OCI-LY7 (cell line): ENCODE measurements around the gene TCP10L. TPM values are rescaled to one million over a fixed set of nuclear protein-coding genes. Genes with fewer than 3 reads are reported as not detected.

Source experiments
- BruUV-seq: library from RNA; stranded (reverse); fragments of 400-500 nt; replicated peaks from 2 replicates; lab custom pipeline; 2021; lab: Mats Ljungman, UMichigan
- CTCF ChIA-PET: fragments of 300-600 bp; sonication (Branson Sonifier 250); formaldehyde crosslinking; loops from one replicate; lab custom pipeline; 2022; ENCODE audit warnings: antibody characterized with exemption; ENCODE audit not compliant: unreplicated experiment; lab: Charles Lee
- POLR2A ChIA-PET: fragments of 300-600 bp; sonication (Branson Sonifier 250); formaldehyde crosslinking; loops from one replicate; lab custom pipeline; 2022; ENCODE audit warnings: antibody characterized with exemption; lab: Charles Lee
- DNase-seq: peaks from one replicate; pipeline ENCODE4 v3.0.0-alpha.2; 2015; ENCODE audit warnings: low spot score
- H2AFZ ChIP-seq: fragments of 200-600 bp; sonication (generic), shearing (Covaris generic); 2 replicates; pipeline ENCODE4 v1.6.1; 2014; ENCODE audit warnings: mild to moderate bottlenecking, antibody characterized with exemption, low read length, moderate library complexity
- H3K27ac ChIP-seq: fragments of 200-600 bp; sonication (generic); 2 replicates; pipeline ENCODE4 v1.5.1; 2014; ENCODE audit warnings: mixed run types, low read depth, mild to moderate bottlenecking, moderate library complexity, low read length, inconsistent platforms; ENCODE audit not compliant: poor library complexity, severe bottlenecking
- H3K36me3 ChIP-seq: fragments of 200-600 bp; sonication (generic); 2 replicates; pipeline ENCODE4 v1.6.1; 2014; ENCODE audit warnings: mild to moderate bottlenecking, antibody characterized with exemption, low read length, moderate library complexity, mixed read lengths; ENCODE audit not compliant: insufficient read depth
- H3K4me1 ChIP-seq: fragments of 200-600 bp; sonication (generic); 2 replicates; pipeline ENCODE4 v1.5.1; 2014; ENCODE audit warnings: mild to moderate bottlenecking, low read length; ENCODE audit not compliant: insufficient read depth, poor library complexity, severe bottlenecking
- H3K4me2 ChIP-seq: fragments of 200-600 bp; sonication (generic); 2 replicates; pipeline ENCODE4 v1.6.1; 2014; ENCODE audit warnings: mild to moderate bottlenecking, low read length
- H3K4me3 ChIP-seq: fragments of 200-600 bp; sonication (generic); 2 replicates; pipeline ENCODE4 v1.5.1; 2014; ENCODE audit warnings: mild to moderate bottlenecking, low read depth, low read length; ENCODE audit not compliant: poor library complexity, severe bottlenecking
- H3K79me2 ChIP-seq: fragments of 200-600 bp; sonication (generic); 2 replicates; pipeline ENCODE4 v1.6.1; 2016; ENCODE audit warnings: low read depth, mild to moderate bottlenecking, low read length, moderate library complexity, mixed read lengths; ENCODE audit not compliant: insufficient read depth
- H3K9me2 ChIP-seq: fragments of 200-600 bp; sonication (generic); 2 replicates; pipeline ENCODE4 v1.6.1; 2016; ENCODE audit warnings: mild to moderate bottlenecking, low read length, mixed read lengths; ENCODE audit not compliant: insufficient read depth
- H3K9me3 ChIP-seq: fragments of 200-600 bp; sonication (generic); 2 replicates; pipeline ENCODE4 v1.6.1; 2014; ENCODE audit warnings: mild to moderate bottlenecking, mixed run types, low read length, mixed read lengths
- H4K20me1 ChIP-seq: fragments of 200-600 bp; sonication (generic); 2 replicates; pipeline ENCODE4 v1.6.1; 2014; ENCODE audit warnings: mild to moderate bottlenecking, antibody characterized with exemption, low read length, moderate library complexity, mixed read lengths; ENCODE audit not compliant: insufficient read depth
- EZH2phosphoT487 ChIP-seq: fragments of 200-600 bp; sonication (generic); IDR thresholded peaks from 2 replicates; pipeline ENCODE4 v1.6.1; 2018; ENCODE audit warnings: low read depth, borderline replicate concordance, mild to moderate bottlenecking, mixed run types, antibody characterized with exemption, low read length, moderate library complexity, mixed read lengths
- intact Hi-C: fragments of 100-400 bp; cut with micrococcal nuclease; formaldehyde crosslinking; loops from one replicate; pipeline ENCODE4 v1.10.0; 2022; ENCODE audit not compliant: unreplicated experiment
- total RNA-seq, 2 experiments: library from RNA; depleted of rRNA in 1 of 2; stranded (reverse); fragments of >200 nt in 1 of 2; shearing (Covaris generic) in 1 of 2; gene quantifications; 2 replicates each; pipeline ENCODE4 v1.2.3, GENCODE V29; 2014 to 2022
- TF ChIP-seq, protein P1 (sequence below): fragments of 200-600 bp; sonication (generic); conservative IDR thresholded peaks from 2 replicates; pipeline ENCODE4 v1.5.1; 2014; ENCODE audit warnings: mild to moderate bottlenecking, antibody characterized with exemption, low read length, moderate library complexity, mixed read lengths

TCP10L gene
- total RNA-seq, 2 experiments from 2014 or later: 0.63 to 3.9 TPM

DNA sequence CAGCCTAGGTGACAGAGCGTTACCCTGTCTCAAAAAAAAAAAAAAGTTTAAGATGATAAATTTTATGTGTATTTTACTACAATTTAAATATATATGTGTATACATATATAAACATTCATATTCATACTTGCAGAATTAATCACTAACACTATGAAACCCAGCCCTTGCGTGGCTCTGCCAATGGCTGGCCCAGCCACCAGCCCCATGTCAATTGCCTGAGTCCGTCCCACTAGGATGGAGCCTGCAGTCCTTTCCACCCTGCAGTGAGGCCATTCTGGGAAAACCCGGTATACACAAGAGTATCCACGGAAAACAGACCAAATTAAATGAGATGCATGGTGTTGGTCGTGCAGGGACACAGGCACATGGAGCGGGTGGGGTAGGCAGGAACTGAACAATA is 49.7 kb downstream of the TCP10L start:
- H3K4me1 ChIP-seq: no peaks in the 10 kb centered on the region
- no TSS peak for BruUV-seq
- TF ChIP-seq, protein P1, sequence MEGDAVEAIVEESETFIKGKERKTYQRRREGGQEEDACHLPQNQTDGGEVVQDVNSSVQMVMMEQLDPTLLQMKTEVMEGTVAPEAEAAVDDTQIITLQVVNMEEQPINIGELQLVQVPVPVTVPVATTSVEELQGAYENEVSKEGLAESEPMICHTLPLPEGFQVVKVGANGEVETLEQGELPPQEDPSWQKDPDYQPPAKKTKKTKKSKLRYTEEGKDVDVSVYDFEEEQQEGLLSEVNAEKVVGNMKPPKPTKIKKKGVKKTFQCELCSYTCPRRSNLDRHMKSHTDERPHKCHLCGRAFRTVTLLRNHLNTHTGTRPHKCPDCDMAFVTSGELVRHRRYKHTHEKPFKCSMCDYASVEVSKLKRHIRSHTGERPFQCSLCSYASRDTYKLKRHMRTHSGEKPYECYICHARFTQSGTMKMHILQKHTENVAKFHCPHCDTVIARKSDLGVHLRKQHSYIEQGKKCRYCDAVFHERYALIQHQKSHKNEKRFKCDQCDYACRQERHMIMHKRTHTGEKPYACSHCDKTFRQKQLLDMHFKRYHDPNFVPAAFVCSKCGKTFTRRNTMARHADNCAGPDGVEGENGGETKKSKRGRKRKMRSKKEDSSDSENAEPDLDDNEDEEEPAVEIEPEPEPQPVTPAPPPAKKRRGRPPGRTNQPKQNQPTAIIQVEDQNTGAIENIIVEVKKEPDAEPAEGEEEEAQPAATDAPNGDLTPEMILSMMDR: no peak
- TF ChIP-seq EZH2phosphoT487: no peak
- no peak overlapping the region for H3K4me2 ChIP-seq
- intact Hi-C loops: no loop called here
- DNase-seq: no peak
- H3K4me3 ChIP-seq: no peak overlapping the region
- ChIA-PET POLR2A (no interaction called here), CTCF (no interaction called here)
- no peak overlapping the region for H3K27ac ChIP-seq
- no peaks in the 10 kb centered on the region for H3K9me3 ChIP-seq
- H3K9me2 ChIP-seq: no peaks in the 10 kb centered on the region
- H2AFZ ChIP-seq: no peak overlapping the region
- H3K79me2 ChIP-seq: no peaks in the 10 kb centered on the region
- H4K20me1 ChIP-seq: no peaks in the 10 kb centered on the region
- no peaks in the 10 kb centered on the region for H3K36me3 ChIP-seq

DNA sequence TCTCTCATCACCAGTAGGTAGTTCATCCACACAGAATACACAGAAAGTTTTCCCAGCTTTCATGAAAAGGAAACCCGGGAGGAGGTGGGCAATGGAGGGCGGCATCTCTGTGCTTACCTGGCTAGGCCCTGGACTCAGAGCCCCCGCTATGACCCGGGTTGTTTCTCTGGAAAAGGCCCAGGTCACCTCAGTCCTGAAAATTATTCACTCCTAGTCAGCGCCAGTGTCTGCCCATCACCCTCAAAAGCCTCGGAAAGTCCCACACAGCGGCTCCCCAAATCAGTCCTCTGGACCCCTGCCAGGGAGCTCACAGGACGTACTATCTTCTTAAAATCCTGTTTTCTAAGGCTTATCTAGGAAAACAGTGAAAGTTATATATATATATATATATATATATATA is 51.2 kb downstream of the TCP10L start:
- no TSS peak for BruUV-seq
- intact Hi-C loops: no loop called here
- DNase-seq: no peak
- no peaks in the 10 kb centered on the region for H3K79me2 ChIP-seq
- H3K9me3 ChIP-seq: no peaks in the 10 kb centered on the region
- no peaks in the 10 kb centered on the region for H3K4me1 ChIP-seq
- H4K20me1 ChIP-seq: no peaks in the 10 kb centered on the region
- H2AFZ ChIP-seq: no peak overlapping the region
- H3K4me2 ChIP-seq: no peak overlapping the region
- no peak overlapping the region for H3K4me3 ChIP-seq
- no peaks in the 10 kb centered on the region for H3K9me2 ChIP-seq
- no peaks in the 10 kb centered on the region for H3K36me3 ChIP-seq
- TF ChIP-seq EZH2phosphoT487: no peak
- TF ChIP-seq, protein P1: no peak
- ChIA-PET CTCF (no interaction called here), POLR2A (no interaction called here)
- H3K27ac ChIP-seq: no peak overlapping the region

DNA sequence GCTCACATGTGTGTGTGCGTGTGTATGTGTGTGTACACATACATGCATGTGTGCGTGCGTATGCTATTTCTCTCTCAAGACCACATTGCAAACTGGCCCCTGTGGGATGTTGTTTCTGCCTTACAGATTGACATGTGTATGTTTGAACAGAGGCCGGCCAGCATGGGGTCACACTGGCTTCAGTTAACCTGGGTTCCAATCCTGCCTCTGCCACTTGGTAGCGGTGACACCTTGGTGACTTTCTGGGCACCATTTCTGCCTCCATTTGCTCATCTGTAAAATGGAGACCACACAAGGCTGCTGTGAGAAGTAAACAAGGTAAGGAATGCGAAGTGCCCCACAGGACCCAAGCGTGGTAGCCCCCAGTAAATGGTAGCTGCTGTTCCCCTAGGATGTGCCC is 51.7 kb downstream of the TCP10L start:
- Histone ChIP-seq H3K4me1 (no peaks in the 10 kb centered on the region), H3K4me3 (no peak overlapping the region), H3K9me2 (no peaks in the 10 kb centered on the region), H3K9me3 (no peaks in the 10 kb centered on the region), H3K79me2 (no peaks in the 10 kb centered on the region), H2AFZ (no peak overlapping the region), H4K20me1 (no peaks in the 10 kb centered on the region), H3K4me2 (no peak overlapping the region), H3K36me3 (no peaks in the 10 kb centered on the region), H3K27ac (no peak overlapping the region)
- CTCF ChIA-PET: no interaction called here
- intact Hi-C loops: no loop called here
- BruUV-seq: no TSS peak
- TF ChIP-seq, protein P1: no peak
- no peak for TF ChIP-seq EZH2phosphoT487
- POLR2A ChIA-PET: no interaction called here
- no peak for DNase-seq
